NCI-H82 treated with DMSO at 0.1 percent for 48 hours (cell line): ENCODE data around the gene PPP2R3B.
"Not testable (repeated sequence)": the region's sequence is repeated elsewhere in the genome, so short reads cannot be mapped to it uniquely, and the experiment has no call there.

ENCODE experiments used
- DNase-seq: peaks from one replicate; lab custom pipeline; 2025; ENCODE audit not compliant: unreplicated experiment; lab: John Stamatoyannopoulos, UW

PPP2R3B gene

GRCh38 chrX:404656-405055, 17.9 kb upstream of the PPP2R3B start:
- no peak for DNase-seq

GRCh38 chrX:402857-403256, 16.1 kb upstream of the PPP2R3B start:
- DNase-seq: no peak

GRCh38 chrX:400258-400657, 13.6 kb upstream of the PPP2R3B start:
- no peak for DNase-seq

- no peak for DNase-seq
These were observed 10.9 kb upstream of the PPP2R3B start for GRCh38 chrX:397575-397974.

- no peak for DNase-seq
These were observed 8.1 kb upstream of the PPP2R3B start for GRCh38 chrX:394830-395229.

- no peak for DNase-seq
These were observed 5.8 kb upstream of the PPP2R3B start for GRCh38 chrX:392575-392846.

- no peak for DNase-seq
These were observed 5.2 kb upstream of the PPP2R3B start for GRCh38 chrX:391717-392574.

GRCh38 chrX:390459-390858, 3.8 kb upstream of the PPP2R3B start:
- no peak for DNase-seq

GRCh38 chrX:389021-389441, 2.3 kb upstream of the PPP2R3B start:
- DNase-seq: no peak

- DNase-seq: no peak
These were observed 1.0 kb upstream of the PPP2R3B start for GRCh38 chrX:387729-388128.

- DNase-seq: no peak
These were observed 404 bp downstream of the PPP2R3B start for GRCh38 chrX:386239-386767.

- DNase-seq: not testable (repeated sequence)
These were observed 971 bp downstream of the PPP2R3B start for GRCh38 chrX:385736-386135.

- DNase-seq: no peak
These were observed 1.8 kb downstream of the PPP2R3B start for GRCh38 chrX:384861-385260.

- DNase-seq: no peak
These were observed 8.3 kb downstream of the PPP2R3B start for GRCh38 chrX:378443-378842.

- not testable (repeated sequence) for DNase-seq
These were observed 10.5 kb downstream of the PPP2R3B start for GRCh38 chrX:376206-376605.

GRCh38 chrX:375181-376036, 11.3 kb downstream of the PPP2R3B start:
- no peak for DNase-seq

GRCh38 chrX:374596-374995, 12.1 kb downstream of the PPP2R3B start:
- DNase-seq: no peak

- no peak for DNase-seq
These were observed 12.9 kb downstream of the PPP2R3B start for GRCh38 chrX:373641-374471.

GRCh38 chrX:372856-373640, 13.7 kb downstream of the PPP2R3B start:
- DNase-seq: no peak

GRCh38 chrX:371907-372306, 14.8 kb downstream of the PPP2R3B start:
- no peak for DNase-seq
